DMS79 treated with DMSO at 0.1 percent for 48 hours (cell line): ENCODE measurements around the gene SNAPC1.
A peak's percentile ranks its signal among the peaks of the same experiment; 100 is the strongest.

ENCODE experiments used
- DNase-seq: peaks from one replicate; lab custom pipeline; 2025; lab: John Stamatoyannopoulos, UW

The SNAPC1 gene

DNA sequence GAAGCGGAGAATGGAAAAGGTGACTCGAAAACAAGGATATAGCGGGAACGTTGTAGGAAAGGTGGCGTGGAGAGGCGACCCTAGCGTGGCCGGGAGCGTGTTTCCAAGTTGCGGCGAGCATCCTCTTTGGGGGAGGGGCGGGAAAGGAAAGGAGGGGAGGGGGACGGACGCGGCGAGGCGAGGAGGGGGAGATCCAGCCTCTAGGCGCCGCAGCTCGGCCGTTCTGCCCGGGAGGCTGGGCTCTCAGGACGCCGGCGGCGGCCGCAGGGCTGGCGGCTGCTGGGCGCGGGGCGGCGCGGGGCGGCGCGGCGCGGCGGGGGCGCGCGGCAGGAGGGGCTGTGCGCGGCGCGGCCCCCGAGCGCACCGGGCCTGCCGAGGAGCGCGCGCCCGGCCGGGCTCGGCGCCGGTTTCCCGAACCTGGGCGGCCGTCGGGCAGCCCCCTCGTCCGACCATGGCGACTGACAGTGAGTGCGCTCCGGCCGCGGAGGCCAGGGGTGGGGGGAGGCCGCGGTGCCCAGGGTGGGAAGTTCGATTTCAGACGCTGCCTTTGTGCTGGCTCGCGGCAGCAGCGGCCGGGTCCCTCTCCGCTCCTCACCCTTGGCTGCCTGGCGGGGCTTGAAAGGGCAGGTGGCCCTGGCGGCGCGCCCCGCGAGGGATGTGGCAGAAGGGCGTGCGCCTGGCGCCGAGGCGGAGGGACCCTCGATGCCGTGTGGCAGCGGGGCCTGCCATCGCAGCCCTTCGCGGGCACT lies 50.3 kb downstream of the SNAPC1 start, which contains the start of gene SYT16:
Gene SYT16, plus strand, starts transcription at position 357 of the 749 bp plus-strand sequence.
- DNase-seq = peak; percentile 29

DNA sequence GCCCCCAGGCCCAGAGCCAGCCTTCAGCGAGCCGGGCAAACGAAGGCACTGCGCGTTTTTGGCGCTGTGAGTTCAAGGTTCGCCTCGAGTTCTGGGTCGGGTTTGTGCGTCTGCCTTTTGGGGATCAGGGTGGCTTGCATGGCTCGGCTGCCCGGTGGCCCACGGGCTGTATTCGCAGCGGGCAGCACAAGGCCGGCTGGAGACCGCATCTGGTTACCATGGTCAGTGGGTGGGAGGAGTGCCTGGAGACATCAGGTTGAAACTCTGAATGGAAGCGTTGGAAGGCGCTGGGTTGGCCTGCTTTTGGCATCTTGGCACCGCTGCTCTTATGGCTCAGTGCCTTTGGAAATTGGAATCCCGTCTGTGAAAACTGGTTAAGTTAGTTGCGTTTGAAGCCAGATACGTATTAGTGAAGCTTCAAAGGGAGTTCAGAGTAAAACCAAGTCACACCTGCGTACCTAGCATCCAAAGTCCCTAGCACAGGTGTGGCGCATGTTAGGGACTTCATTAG lies 50.9 kb downstream of the SNAPC1 start:
- DNase-seq = peak; percentile 28

DNA sequence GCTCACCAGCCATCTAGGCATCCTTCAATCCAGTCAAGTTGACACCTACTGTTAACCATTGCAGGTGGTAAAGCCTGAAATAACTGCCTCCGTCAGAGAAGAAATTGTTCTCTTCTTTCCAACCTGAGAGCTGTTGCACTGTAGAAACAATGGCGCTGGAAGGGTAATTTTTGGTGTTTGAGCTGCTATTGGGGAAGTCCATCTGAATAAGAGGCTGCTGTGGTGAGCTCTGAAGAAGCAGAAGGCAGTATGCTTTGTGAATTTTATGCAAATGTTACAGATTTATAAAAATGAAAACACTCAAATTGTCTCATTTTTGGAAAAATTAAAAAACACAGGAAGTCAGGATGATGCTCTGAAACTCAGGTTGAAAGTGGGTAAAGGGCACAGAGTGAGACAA lies 60.2 kb downstream of the SNAPC1 start:
- DNase-seq = no peak

DNA sequence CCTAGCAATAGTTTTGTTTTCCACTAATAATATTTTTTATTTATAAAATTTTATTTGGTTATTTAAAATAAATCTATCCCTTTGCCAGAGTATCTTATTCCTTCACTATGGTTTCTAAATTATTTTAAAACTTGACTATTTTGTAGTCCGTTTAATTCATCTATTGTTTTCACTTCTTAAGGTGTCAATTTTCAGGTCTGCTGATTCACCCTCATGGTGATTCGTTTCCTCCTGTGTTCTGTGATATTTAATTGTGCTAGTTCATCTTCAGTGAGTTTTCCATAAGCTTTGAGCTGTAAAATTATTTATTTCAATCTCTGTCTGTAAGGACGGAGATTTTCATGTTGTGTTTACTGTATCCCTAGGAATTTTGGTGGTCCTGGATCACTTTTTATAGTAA lies 70.6 kb downstream of the SNAPC1 start:
- no peak for DNase-seq

DNA sequence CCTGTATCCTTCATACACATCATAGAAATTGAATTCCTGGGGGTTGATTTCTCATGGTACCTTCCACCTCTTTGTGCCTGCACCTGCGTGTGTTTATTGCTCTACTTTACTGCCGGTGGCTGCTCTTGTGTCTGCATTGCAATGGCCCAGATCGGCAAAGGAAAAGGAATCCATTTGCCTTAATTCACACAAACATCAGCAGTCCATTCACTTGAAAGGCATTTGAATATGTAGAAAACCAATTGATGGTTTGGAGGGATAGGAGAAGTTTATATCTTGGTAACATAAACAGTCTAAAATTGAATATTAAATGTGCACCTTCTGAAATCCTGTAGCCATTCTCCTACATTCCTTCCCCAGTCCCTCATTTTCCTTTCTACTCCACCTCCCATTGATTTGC lies 74.0 kb downstream of the SNAPC1 start:
- no peak for DNase-seq

DNA sequence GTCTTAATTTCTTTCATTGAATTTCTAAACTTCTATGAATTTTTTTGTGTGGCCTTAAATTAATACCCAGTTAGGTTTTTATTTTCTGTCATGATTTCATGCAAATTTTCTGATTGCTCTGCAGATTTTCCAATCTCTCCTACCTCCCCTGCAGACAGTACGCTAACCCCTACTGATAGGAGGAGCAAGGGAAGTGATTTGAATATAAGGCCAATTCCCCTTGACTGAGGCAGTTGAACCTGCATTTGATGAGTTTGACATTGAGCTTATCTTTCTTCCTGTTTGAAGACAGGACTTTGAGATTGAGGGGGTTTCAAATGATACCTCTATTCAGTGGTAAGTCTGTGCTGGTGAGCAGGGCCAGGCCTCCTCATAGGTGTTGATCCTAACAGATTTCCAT lies 74.6 kb downstream of the SNAPC1 start:
- DNase-seq = no peak

DNA sequence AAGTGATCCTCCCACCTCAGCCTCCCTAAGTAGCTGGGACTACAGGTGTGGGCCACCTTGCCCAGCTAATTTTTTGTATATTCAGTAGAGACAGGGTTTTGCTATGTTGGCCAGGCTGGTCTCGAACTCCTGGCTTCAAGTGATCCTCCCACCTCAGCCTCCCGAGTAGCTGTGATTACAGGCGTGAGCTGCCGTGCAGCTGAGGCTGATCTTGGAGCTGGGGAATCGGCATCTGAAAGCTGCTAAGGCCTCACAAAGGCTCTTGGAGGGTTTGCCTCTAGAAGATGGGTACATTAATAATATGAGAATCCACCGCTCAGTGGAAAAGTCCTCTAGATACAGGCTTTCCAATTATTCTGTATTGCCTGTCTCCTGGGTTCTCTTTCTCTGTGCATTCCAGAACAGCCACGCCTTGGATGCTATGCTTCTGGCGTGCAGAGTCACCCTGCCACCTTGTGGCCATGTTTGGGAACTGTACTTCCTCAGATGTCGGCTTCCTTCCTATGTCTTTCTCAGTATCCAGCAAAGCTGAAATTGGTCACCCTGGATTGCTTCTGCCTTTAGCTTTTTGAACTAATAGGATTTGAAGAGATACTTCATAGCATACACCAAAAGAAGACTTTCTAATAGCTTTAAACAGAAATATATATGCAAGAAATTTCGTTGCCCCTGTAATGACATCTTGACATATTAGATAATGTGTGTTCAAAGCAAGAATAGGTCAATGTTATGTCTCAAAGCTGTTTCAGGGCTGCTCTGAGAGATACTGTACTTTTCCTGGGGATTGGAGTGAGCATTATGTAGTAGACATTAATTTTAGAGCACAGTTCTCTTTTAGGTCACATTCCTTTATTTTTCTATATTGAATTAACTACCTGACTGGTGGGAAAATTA lies 75.4 kb downstream of the SNAPC1 start:
- DNase-seq = peak; percentile 80

DNA sequence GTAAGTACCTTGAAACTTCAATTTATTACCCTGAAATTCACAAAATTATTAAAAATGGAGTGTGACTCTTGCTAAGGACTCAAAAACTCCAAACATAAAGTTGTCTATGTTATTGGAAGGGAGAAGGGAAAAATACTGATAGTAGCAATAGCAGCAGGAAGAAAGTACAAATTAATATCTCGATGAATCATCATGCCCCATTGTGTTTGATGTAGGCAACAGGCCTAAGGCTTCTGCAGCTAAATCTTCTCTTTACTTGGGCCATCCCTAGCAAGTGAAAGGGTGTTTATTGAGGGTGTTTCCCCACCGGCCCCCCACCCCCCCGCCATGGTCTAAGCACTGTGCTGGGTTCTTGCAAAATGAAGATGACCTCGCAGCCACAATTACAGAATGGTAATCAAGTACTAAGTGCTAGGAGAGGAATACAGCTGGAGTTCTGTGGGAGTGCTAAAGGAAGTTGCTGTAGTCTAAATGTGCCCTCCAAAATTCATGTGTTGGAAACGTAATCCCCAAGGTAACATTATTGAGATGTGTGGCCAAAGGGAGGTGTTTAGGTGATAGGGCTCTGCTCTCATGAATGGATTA lies 76.5 kb downstream of the SNAPC1 start:
- DNase-seq = no peak

DNA sequence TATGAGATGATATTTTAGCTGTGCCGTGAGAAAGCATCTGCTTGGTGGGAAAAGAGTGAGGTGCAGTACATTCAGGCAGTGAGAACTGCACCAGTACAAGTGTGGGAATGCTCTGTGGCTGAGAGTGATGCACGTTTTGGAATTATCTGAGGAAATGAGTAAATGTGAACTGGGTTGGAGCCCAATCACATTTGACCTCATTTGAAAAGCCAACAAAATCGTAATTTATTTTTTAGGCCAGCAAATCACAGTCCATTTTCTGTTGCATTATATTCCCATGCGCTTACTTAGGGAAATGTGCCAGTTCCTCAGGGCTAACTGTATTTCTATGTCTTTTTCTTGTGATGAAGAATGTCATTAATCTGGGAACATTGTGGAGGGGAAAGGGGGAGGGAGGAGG lies 77.3 kb downstream of the SNAPC1 start:
- DNase-seq = no peak

DNA sequence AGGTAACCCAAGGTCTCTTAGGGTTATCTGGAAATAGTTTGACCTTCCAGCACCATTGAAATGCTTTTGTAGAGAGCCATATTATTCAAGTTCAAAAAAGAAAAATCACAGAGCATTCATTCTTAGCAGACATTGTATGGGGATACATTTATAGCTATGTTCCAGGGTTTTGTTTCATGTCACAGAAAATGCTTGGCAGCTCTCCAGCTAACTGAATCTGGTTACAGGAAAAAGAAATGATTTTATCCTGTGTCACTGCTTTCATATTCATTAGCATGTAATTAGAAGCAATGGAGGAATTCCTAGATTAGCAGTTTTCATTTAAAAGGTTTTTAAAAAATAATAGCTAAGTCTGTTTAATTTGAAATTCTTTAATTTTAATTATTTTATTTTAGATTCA lies 78.9 kb downstream of the SNAPC1 start:
- DNase-seq = peak; percentile 16
